Left renal cortex interstitium (tissue), 4 donors: Measurements from ENCODE around the gene CHERP. TPM values are rescaled to one million over a fixed set of nuclear protein-coding genes. Genes with fewer than 3 reads are reported as not detected.
"Not testable (repeated sequence)": the region's sequence is repeated elsewhere in the genome, so short reads cannot be mapped to it uniquely, and the experiment has no call there.

Experiments
- DNase-seq, 4 donors: peaks; one replicate each; pipeline ENCODE4 v3.0.0-alpha.2; 2013; ENCODE audit warnings: low read depth in 4 of 4, low spot score in 2 of 4, missing footprints in 1 of 4
- polyA plus RNA-seq, 4 donors: library from polyadenylated mRNA; unstranded; fragments of 120-200 nt; gene quantifications; one replicate each; pipeline ENCODE4 v1.2.1, GENCODE V29; 2013; ENCODE audit not compliant: insufficient read length in 4 of 4

The CHERP gene
- polyA plus RNA-seq, 4 donors = 26.6 to 56.5 (median 48.8) TPM

DNA sequence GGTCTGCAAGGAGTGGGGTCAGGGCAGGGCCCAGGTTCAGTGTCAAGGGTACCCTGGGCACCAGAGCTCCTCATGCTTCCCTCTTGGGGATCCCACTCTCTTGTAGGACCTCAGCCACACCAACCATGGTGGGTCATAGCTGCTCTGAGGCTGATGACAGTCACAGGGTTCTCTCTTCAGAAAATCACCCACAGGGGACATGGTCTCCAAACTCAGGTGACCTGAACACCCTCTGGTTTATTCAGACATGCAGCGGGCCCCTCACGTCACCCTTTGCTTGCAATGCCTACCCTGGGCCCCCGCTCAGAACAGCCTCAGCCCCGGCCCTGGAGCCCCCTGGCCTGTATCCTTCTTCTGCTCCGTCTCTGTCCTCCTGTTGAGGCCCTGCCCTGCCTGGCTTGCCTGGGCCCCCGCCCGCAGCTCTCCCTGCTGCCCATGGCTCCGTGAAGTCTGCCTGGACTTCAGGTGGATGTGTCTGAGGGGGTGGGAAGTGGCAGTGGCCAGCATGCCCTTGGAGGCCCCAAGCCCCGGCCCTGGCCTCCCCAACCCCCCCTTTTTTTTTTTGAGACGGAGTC is 20.4 kb downstream of the CHERP start:
- no peak for DNase-seq

DNA sequence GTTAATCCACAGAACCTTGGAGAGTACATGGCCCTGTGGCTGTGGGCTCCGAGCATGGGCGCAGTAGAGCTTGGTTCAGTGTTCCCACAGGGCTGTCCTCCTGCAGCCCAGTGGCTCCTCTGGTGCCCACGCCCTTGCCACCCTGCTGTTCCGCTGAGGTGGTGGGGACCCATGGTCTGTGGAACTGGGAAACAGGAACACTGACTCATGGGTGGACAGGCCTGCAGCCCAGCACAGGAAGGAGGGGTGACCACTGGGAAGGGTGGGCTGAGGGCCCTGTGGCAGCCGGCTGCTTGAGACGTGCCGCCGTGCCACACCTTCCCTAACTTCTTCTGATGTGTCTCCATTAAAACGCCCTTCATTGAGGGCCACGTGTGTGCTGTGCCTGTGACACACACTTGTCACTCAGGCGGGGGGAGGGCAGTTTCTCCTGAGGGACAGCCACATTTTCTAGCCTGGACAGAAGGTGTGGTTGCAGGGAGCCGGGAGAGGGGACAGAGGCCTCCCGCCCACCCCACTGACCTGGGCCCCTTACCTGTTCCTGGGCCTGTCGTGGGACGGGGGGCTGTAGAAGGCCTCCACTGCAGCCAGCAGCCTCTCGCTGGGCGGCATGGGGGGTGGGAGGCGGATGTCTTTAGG is 21.1 kb downstream of the CHERP start:
- no peak for DNase-seq

DNA sequence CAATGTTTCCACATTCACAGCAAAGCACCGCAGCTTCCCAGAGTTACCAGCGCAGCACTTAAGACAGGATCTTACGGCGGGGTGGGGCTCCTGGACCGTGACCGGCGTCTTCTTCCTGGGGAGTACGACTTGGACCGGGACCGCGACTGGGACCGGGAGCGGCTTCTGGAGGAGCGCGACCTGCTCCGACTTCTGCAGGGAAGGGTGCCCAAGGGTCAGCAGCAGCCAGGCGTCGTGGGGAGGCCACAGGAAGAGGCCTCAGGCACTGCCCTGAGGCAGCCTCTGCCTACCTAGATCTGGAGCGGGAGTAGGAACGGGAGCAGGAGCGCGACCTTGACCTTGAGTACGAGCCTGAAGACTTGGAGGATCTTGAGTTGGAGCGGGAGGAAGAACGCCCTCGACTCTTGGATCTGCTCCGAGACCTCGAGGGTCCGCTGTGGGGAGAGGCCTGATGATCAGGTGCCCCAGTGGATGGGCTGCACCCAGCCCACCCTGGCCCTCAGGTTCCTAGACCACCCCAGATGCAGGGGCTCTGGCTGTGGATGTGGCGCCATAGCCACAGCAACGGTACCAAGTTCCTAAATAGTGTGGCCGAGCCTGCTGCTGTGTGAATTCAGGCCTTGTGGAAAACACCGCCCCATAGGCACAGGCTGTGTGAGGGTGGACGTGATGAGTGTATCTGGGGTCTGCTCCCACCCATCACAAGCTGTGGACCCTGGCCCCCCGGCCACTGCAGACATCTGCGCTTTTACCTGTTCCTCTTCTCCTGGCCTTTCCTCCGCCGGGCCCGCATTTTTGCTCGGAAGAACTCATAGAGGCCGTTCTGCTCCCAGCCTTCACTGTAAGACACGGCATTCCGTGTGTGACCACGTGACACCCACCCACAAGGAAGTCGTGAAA is 21.9 kb downstream of the CHERP start:
- no peak for DNase-seq

DNA sequence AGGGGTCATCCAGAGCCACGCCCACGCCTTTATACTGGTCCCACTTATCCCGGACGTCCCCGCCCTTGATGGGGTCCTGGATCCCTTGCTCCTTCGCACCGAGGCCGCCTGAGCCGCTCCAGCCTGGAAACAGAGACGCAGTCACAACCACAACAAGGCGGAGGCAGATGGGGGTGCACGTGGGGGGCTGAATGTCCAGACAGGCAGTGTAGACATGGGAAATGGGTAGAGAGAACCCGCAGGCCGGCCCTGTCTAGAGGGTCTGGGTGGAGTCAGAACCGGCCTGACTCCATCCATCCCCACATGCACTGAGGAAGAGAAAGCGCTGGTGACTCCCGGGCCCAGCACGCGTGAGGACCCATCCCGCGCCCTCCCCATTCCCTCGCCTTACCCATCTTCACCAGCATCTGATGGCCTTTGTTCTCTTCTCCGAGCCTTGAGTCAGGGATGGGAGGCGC is 23.0 kb downstream of the CHERP start:
- DNase-seq = no peak

DNA sequence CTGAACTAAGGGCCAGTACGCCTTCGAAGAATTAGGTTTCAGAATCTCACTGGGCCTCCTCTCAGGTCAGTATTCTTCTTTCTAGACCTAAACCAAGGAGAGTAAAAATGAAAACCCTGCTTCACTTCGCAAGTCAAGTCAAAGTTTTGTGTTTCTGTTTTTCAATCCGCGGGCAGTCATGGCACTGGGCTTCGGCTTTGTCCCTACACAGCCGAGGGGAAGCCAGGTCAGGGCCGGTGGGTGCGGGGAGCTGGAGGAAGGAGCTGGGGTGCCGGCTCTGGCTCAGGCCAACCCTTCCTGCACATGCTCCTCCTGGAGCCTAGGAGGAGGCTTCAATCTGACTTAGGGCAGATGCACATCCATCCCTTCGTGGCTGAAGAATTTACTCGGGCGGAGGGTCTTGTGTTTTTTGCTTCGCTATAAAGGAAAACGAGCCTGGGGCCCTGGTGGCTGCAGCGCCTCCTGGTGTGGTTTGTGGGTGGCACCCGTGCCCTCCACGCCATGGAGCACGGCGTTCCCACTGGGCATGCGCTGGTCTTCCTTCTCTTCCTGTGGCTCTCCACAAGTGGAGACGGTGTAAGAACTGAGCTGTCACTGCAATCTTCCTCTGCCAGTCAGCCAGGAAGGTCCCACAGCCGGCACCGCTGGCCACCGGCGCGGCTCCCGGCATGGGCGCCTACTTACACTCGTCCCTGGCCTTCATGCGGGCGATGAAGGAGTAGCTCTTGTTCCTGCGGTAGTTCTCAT is 23.6 kb downstream of the CHERP start:
- no peak for DNase-seq

DNA sequence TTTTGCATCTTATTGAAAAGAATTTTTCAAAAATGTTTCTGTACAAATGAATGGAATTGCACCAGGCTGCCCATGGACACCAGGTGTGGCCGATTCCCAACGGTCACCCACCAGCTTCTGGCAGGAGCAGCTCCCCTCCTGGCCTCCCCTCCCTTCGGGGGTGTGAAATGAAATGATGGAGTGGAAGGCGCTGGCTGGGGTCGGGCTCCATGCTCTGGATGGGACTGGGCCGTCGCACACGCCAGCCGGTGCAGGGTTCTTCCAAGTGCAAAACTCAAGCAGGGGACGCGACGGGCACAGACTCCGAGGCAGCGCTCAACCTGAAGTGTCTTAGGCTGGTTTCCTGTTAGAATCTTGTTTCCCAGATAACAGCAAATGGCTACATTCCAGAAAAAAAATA is 24.2 kb downstream of the CHERP start:
- no peak for DNase-seq

DNA sequence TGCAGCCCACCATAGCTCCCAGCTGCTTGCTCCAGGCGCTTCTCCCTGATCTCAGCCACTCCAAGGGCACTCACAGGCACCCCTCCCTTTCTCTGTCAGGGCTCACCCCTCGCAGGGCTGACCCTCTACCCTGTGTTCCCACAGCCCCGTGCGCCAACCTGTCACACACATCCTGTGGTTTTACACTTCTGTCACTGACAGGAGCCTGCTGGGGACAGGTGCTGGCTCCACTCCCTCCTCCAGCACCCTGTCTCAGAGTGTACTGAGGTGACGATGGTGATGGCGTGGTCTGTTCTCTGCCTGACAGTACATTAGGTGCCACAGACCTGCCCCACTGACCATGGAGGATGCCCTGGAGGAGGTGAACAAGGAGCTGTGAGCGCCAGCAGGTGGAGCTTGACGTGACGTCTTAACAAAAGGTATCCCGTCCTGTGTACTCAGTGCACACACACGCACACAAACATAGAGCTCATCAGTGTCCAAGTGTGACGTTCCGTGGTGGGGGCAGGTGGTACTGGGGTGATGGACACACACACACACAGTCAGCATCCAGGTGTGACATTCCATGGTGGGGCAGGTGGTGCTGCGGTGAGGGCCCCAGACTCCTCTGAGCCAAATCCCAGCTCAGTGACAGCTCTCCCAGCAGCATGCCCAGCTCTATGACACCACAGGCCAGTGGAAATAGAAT is 25.2 kb downstream of the CHERP start:
- no peak for DNase-seq

DNA sequence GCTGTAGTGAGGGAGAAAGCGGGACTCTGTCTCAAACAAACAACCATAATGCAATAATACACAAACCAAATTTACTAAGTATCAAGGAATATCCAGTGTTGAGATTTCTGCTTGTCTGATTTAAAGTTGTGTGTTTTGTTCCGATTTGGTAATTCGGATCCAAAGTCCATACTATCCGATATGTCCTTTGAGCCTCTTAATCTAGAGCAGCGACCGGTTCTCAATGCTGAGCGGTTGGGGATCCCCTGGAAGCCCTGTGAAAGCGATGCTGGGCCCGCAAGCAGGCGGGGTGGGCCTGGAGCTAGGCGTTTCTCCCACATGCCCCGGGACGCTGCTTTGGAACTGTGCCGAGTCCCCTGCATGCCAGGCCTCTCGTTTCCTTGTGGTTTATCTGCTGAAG is 25.9 kb downstream of the CHERP start:
- no peak for DNase-seq

DNA sequence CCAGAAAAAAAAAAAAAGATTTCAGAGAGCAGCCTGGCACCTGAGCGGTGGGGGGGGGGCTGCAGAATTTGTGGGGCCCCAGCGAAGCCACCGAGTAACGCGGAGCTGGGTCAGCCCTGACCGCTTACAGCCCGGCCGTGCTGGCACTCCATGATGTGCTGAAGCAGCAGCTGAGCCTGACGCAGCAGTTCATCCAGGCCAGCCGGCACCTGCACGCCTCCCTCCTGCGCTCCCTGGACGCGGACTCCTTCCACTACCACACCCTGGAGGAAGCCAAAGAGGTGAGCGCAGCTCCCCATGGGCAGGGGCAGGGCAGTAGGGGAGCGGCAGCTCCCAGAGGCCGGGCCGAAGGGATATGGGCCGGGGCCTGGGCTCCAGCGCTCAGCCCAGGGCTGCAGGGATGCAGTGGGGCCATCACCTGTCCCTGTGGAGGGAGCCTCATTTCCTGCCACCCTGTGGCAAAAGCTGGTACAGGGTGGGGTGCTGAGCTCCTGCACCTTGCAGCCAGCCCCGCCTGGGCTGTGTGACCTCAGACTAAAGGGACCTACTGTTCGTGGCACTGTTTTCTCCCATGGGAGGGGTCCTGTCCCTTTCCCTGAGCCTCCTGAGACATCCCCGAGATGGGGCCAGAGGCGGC is 27.7 kb downstream of the CHERP start:
- no peak for DNase-seq

DNA sequence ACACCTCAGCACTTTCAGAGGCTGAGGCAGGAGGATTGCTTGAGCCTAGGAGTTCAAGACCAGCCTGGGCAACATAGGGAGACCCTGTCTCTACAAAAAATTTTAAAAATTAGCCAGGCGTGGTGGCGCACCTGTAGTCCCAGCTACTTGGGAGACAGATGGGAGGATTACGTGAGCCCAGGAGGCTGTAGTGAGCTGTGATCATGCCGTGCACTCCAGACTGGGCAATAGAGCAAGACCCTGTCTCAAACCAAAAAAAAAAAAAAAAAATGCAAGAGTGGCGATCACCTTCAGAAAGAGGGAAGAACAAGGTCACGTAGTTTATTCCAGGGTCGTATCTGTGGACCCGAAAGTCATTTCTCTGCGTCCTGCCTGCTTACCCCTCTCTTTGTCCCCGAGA is 29.6 kb downstream of the CHERP start:
- not testable (repeated sequence) for DNase-seq

DNA sequence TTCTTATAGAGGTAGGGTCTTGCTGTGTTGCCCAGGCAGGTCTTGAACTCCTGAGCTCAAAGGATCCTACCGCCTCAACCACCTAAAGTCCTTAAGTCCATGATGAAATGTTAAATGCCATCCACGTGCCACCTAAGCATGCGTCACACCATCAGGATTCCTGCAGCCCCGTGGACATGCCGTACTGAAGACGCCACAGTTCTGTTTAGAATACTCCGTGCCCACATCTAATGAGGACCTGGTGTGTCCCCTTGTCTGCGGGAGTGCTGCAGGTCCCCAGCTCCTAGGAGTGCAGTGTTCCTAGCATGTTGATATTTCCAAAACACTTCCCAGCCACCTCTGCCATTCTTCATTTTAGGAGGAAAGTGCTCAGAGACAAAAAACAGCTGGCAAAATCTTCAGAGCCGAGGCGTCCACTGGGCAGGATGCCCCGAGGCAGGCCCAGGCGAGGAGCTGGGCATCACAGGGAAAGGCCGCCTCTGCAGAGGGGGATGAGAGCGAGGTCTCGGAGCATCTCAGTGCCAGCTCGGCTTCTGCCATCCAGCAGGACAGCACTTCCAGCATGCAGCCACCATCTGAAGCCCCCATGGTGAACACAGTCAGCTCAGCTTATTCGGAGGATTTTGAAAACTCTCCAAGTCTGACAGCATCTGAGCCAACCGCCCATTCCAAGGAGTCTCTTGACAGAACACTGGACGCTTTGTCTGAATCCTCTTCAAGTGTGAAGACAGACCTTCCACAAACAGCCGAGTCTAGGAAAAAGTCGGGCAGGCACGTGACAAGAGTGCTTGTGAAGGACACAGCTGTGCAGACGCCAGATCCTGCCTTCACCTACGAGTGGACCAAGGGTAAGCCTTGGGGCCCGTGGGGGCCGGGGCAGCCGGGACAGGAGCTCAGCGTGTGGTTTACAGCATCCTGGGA is 32.8 kb downstream of the CHERP start:
- DNase-seq = no peak

DNA sequence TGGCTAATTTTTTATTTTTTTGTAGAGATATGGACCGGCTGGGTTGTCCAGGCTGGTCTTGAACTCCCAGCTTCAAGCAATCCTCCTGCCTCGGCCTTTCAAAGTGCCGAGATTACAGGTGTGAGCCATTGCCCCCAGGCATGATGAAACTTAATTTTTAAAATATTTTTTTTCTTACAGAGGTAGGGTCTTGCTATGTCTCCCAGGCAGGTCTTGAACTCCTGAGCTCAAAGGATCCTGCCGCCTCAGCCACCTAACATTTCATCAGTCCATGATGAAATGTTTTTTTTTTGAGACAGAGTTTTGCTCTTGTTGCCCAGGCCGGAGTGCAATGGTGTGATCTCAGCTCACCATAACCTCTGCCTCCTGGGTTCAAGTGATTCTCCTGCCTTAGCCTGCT is 33.7 kb downstream of the CHERP start:
- no peak for DNase-seq

DNA sequence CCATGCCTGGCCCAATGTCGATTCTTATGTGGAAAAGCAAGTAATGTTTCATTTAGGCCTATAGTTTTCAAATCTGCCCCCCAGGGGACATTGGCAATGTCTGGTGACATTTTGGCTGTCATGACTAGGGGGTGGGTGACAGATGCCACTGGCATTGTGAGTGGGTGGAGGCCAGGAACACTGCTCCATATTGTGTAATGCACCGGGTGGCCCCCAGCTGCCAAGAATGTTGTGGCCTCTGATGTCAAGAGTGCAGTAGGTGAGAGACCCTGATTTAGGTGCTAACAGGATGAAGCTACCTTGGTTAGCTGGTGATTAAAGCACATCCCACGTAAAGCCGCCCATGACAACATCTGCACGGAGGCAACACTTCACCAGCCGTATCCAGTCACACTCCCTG is 35.3 kb downstream of the CHERP start:
- DNase-seq = no peak

DNA sequence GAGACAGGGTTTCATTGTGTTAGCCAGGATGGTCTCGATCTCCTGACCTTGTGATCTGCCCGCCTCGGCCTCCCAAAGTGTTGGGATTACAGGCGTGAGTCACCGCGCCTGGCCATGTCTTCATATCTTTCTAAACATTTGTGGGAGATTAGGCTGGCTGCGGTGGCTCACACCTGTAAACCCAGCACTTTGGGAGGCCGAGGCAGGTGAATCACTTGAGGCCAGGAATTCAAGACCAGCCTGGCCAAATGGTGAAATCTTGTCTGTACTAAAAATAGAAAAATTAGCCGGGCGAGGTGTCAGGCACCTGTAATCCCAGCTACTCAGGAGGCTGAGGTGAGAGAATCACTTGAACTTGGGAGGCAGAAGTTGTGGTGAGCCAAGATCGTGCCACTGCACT is 36.1 kb downstream of the CHERP start:
- DNase-seq = not testable (repeated sequence)

DNA sequence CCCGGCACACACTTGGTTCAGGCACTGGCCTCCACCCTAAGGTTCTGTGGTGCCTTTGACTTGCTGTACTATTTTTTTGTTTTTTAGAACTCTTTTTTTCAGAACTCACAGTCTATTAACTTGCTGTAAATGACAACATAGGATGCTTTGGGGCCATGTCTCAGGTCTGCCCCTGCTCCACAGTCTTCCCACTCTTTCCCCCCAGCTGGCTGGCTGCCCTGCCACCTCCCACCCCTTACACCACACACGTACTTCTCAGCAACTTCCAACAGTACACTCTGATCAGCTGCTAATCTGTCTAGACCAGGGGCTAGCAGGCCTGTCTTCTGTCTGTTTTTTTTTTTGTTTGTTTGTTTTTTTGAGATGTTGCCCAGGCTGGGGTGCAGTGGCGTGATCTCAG is 38.0 kb downstream of the CHERP start:
- no peak for DNase-seq

DNA sequence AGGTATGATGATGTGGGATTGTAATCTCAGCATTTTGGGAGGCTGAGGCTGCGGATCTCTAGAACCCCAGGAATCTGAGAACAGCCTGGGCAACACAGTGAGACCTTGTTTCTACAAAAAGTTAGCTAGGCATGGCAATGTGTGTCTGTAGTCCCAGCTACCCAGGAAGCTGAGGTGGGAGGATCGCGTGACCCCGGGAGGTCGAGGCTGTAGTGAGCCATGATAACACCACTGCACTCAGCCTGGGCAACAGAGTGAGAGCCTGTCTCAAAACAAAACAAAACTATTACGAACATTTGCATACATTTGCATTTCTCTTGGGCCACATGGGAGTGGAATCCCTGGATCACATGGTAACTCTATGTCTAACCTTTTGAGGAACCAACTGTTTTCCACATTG is 44.4 kb downstream of the CHERP start:
- DNase-seq = no peak

DNA sequence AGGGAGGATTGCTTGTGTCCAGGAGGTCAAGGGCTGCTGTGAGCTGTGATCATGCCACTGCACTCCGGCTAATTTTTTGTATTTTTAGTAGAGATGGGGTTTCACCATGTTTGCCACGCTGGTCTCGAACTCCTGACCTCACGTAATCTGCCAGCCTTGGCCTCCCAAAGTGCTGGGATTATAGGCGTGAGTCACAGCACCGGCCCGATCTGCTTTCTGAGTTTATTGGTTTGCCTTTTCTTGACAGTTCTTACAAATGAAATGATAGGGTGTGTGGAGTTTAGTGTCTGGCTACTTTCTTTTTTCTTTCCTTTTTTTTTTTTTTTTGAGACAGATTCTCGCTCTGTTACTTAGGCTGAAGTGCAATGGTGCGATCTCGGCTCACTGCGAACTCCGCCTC is 45.2 kb downstream of the CHERP start:
- DNase-seq = no peak

DNA sequence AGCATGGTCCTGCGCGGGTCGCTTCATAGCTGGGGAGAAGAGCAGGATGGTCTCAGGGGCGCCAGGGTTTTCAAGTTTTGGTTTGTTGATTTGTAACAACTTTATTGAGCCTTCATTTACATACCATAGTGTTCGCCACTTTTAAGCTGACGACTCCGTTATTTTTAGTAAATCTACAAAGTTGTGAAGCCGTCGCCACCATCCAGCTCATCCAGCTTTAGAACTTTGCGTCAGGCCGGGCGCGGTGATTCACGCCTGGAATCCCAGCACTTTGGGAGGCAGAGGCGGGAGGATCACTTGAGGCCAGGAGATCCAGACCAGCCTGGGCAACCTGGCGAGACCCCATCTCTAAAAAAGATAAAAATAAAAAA is 45.6 kb downstream of the CHERP start:
- no peak for DNase-seq
